Spleen (tissue), 7 donors: ENCODE data around the gene TTC24.

Experiments
- POLR2A ChIP-seq, 3 donors: fragments of 450-650 bp; IDR thresholded peaks; one replicate each; pipeline ENCODE4 v1.5.1; 2017; ENCODE audit warnings: antibody characterized with exemption in 3 of 3, mild to moderate bottlenecking in 1 of 3
- POLR2AphosphoS5 ChIP-seq, 3 donors: sonication (generic); formaldehyde crosslinking; IDR thresholded peaks; one replicate each; pipeline ENCODE4 v1.5.1; 2017; ENCODE audit warnings: antibody characterized with exemption in 3 of 3
- TF ChIP-seq, protein P1 (sequence below), 11 experiments: fragments of 200-600 bp in 7 of 11; fragments of 450-650 bp in 4 of 11; sonication (generic) in 4 of 11; IDR thresholded peaks in 8 of 11; conservative IDR thresholded peaks in 3 of 11; 1 replicate in 7 of 11; 2 replicates in 4 of 11; pipeline versions ENCODE4 v1.4.0 to v1.8.0; 2016 to 2021; ENCODE audit warnings: antibody characterized with exemption in 11 of 11, inconsistent platforms in 4 of 11, mild to moderate bottlenecking in 1 of 11
- donor health status: DM: no; HTN: no; CAD: no; lungs with moderate emphysema.
- donor health status: DM: no; HTN: no; CAD: no.
- donor health status: DM: no; HTN: no; CAD: no.

DNA sequence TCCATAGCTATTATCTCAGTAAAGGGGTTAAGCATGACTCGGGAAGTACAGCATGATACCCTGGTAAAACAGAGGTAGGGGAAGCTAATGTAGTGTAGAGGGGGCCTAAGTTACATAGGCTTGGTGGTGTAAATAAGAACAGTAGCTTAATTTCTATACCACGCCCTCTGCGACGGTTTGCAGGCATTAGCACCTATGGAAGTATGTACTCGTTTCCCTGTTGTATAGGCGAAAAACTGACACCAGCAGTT is 11.6 kb downstream of the TTC24 start:
- TF ChIP-seq, protein P1, sequence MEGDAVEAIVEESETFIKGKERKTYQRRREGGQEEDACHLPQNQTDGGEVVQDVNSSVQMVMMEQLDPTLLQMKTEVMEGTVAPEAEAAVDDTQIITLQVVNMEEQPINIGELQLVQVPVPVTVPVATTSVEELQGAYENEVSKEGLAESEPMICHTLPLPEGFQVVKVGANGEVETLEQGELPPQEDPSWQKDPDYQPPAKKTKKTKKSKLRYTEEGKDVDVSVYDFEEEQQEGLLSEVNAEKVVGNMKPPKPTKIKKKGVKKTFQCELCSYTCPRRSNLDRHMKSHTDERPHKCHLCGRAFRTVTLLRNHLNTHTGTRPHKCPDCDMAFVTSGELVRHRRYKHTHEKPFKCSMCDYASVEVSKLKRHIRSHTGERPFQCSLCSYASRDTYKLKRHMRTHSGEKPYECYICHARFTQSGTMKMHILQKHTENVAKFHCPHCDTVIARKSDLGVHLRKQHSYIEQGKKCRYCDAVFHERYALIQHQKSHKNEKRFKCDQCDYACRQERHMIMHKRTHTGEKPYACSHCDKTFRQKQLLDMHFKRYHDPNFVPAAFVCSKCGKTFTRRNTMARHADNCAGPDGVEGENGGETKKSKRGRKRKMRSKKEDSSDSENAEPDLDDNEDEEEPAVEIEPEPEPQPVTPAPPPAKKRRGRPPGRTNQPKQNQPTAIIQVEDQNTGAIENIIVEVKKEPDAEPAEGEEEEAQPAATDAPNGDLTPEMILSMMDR (IDR thresholded peaks at IDR 0.05 in 8 of 11, conservative IDR thresholded peaks at IDR 0.05 in 3 of 11) = no peak
- TF ChIP-seq POLR2AphosphoS5 (IDR thresholded peaks at IDR 0.05) (no peak), POLR2A (IDR thresholded peaks at IDR 0.05) (no peak)
